Activated CD4-positive, alpha-beta T cell treated with anti-CD3 and anti-CD28 coated beads, Interleukin-2, amount 50 U/mL, for 4 hours (primary cell): Measurements from ENCODE around the gene AK9.

Experiments used
- DNase-seq, 2 experiments: peaks; one replicate each; pipeline ENCODE4 v3.0.0-alpha.2; 2020

Gene AK9

DNA sequence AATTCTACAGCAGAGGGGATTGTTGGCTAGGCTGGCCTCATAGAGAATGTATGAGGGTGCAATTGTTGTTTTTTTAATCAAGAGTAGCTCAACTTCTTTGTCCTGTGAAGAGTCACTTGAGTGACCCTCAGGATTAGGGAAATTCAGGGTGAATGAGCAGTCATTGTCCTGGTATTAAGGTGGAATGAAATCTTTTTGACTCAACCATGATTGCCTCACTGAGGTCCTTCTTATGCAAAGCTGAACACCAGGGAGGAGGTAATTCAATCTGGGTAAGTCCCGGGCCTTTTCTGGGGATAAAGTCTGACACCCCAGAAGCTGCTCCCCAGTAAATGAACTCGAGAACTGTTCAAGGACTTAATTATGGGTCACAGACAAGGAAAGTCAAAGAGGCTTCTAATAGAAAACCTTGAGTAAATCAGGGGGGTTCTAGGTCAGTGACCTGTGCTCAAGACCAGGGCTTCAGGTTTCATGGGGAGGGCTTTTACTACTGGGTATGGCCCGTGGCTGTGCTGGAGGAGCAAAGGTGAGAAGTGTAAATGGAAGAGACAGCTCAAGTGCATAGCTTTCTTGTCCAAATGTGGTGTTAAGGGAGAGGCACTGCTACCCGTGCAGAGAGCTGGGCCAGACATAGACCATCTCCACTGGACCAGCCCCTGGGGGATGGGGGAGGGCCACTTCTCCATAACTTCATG is 182.7 kb downstream of the AK9 start:
- no peak for DNase-seq

DNA sequence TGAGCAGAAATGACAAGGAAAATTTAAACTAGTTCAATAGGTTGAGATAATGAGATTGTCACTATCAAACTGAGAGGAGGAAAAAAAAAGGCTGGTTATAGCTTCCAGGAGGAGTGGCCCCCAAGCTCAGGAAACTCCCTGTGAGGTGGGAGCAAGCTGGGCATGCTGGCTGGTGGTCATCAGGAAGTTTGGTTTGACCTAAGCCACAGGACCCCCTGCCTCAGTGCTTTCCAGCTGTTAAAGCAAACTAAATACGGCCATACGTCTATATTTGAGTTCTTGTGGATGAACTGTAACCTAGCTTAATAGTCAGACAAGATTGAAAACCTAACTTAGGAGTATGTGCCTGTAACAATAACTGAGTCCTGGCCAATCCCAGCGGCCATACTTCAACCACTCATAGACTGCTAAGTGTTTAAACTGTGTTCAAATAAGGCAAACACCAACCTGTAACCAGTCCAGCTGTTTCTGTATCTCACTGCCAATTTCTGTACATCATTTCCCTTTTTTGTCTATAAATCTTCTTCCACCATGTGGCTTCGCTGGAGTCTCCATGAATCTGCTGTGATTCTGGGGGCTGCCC is 183.4 kb downstream of the AK9 start:
- DNase-seq: no peak

DNA sequence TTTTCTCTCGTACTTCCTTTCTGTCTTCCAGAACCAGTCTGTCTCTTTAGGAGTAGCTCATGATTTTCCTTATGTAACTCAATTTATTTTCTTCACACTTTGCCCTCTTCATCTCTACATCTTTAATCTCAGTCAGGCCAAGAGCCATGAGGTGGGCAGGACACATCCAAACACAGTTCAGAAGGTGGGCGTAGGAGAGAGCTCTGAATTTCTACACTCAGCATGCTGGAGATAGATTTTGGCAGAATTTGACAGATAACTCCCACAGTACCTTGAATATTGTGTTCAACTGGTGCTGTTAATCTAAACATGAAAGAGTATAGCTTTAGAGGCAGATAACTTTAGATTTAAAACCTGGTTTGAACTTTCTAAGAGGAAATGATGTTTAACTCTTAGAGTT is 184.2 kb downstream of the AK9 start:
- no peak for DNase-seq

DNA sequence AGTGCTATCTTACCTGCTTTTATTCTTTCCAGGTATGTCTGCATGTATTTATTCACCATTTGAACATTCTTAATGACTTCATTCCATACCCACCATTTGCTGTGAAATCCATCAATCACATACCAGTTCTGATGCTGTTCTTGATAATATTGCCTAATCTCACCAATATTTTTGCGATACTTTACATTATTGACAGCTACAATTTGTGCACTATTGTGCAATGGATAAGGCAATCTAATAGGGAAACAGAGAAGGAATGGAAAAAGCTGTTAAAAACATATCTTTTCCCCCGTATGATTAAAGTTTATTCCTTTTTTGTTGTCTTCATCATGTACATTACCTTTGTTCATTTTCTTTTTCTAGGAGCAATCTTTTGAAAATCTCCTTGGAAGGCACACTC is 184.7 kb downstream of the AK9 start:
- DNase-seq: no peak

DNA sequence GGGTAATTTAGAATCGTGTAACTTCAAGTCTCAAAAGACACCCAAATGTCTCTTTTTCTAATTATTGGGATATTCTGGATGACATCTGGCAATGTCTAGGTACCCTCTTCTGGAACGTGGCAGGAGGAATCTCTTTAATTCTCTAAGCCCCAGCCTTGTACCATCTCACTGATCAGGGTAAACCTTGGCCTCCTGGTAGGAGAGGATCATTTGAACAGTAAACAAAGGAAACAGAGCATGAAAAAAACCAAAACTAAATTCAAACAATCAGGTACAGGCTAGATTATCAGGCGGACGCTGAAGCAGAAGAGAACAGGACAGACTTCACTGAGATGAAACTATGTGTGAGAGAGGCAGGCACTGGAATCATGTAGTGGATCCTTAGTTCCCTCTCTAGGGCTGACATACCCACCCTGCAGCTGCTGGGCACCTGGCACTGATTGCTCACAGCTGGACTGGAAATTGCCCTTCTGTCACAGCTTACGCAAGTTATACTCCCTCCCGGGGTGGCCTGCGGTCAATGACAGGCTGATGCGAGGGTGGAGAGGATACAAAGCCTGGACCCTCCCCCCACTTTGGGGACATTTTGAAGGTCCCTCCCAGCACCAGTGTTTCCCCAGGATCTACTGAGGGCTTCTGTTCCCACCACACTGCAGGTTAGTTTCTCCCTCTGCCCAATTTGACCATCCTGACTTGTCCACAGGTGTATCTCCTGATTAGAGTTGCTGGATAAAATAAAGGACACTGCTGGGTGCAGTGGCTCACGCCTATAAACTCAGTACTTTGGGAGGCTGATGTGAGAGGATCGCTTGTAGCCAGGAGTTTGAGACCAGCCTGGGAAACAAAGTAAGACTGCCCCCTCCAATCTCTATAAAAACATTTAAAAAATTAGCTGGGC is 187.4 kb downstream of the AK9 start:
- DNase-seq: no peak

DNA sequence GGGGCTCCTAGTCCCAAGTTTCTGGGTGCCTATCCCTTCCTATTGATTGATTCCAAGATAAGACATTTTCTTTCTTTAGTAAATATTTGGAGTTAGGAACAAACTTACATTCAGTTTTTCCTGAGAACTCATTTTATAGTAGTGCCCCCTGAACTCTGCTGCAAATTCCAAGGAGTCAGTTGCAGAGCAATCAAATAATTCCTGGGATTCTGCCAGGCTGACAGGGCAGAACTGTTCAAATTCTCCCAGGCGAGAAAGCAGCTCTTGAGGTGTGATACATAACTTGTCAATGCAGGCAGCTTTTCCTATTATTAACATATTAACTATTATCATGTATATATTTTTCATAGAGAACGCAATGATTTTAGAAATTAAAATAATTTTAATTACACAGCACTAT is 192.1 kb downstream of the AK9 start:
- no peak for DNase-seq

DNA sequence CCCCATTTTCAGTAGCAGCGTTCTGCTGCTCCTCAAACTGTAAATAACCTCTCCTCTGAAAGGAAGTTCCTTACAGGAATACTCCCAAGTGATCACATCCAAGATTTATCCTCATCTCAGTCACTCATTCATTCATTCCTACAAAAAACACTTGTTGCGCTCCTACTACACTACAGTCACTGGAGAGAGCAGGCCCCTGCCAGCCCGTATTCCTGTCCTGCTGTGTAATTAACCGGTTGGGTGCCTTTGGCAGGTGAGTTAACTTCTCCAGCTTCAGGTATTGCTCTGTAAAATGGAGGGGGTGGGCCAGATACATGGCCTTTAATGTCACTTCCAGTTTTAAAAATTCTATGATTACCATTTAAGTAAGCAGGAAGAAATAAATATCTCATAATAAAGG is 192.9 kb downstream of the AK9 start:
- no peak for DNase-seq

DNA sequence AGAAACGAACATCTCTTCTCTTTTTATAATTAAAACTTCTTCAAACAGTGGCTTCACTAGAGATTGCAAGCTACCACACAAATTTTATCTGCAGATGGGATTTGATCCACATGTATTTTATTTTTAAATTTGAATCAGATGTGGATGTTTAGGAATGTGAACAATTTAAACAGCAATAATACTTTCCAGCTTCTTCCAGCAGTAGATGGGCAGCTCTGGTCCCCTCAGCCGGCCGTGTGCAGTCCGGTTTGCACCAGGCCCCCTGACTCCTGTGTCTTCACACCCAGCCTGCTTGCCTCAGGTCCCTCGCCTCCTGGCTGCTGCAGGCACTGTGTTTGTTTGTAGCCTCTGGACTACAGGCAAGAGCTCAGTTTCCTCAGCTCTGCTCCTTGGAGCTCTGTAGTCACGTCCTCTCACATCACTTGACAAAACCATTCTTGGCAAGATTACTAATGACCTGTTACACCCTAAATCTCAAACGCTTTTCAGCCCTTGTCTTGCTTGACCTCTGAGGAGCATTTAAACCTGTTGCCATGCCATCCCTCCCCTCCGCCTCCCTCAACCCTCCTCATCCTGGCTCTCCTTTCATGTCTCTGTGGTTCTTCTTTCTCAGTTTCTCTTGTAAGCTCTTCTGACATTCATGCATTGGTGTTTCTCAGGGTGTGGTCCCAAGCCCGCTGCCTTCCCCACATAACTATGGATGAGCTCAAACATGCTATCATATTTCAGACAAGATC is 194.8 kb downstream of the AK9 start:
- no peak for DNase-seq

DNA sequence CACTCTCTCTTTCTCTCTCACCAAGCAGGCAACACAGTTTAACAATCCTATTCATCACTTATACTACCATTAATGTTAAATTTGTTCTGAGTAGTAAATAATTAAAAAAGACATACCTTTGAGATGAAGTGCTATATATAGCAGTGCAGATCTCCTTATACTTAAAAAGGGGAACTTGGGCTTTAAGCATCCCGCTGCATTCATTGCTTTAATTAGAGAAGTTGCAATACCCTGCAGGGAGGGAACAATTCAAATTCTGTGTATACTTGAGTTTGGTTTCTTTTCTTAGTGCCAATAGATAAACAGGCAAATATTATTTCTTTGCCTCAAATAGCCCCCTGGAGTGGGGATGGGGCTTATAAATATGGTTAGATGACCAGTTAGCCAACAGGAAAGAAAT is 197.1 kb downstream of the AK9 start:
- DNase-seq: no peak

DNA sequence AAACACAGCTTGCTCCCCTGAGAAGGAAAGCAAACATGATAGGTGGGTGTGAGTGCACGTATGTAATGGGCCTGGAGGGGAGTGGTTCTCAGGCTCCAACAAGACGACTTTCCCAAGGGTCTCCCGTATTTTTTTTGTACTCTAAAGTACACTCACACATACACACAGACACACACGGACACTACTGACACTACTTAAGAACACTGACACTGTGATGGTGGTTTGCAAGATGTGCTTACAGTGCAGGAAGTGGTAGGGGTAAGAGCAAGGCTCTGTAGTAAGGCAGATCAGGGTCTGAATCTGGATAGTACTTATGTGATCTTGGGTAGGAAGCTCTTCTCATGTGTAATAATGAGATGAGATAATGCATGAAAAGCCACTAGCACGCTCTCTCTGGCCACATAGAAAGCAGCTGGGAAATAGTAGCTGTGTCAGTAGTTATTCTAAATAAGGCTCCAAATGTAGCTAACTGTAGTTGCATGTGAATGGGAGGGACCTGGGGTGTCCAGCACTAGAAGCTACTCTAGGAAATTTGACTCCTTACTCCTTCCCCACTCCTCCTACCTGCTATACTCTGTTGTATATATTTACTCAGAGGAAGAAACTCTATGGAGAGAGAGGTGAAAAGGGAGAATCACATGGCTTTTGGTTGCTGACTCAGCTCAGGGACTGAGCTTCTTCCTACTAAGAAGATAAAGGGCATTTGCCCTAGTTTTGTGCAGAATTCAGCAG is 199.6 kb downstream of the AK9 start:
- no peak for DNase-seq

DNA sequence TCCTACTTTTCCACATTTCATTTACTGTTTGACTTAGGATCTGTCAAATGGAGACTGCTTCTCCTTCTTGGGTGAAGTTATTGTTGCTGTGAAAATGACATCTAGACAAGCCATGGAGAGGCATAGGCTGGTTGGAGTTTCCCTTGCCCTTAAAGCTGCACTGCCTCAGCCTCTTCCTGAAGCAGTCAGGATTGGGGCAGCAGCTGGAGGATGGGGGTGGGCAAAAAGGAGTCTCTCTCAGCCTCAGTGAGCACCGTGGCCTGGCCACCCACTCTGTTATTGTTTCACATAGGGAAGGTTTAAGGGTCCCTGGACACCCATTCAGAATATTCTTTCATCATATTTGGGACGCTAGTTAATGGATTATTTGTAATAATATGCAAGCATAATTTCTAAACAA is 200.3 kb downstream of the AK9 start:
- no peak for DNase-seq

DNA sequence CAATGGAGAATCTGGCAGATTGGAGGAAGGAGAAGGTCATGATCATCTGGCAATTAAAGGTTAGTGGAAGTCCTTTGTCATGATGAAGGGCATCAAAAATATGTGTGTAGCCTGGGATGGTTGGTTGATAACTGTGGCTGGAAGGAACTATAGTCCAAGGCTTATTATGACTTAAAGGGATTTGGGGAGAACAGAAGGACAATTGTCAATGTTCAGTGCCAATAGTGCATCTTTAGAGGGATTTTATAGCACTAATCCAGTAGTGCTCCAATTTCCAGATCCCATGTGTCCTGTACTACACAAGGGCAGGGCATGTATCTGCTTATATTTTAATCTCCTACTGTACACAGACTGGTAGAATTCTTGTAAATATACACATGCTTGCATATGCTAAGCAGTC is 203.0 kb downstream of the AK9 start:
- no peak for DNase-seq

DNA sequence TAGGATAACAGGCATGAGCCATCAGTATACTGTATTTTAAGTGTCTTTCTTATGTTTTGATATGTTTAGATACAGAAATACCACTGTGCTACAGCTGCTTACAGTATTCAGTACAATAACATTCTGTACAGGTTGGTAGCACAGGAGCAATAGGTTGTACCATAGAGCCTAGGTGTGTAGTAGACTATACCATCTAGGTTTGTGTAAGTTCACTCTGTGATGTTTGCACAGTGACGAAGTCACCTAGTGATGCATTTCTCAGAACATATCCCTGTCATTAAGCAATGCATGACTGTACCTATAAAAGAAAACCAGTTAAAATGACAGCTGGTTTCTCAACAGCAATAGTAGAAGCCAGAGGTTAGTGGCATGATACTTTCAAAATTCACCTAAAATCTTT is 204.9 kb downstream of the AK9 start:
- DNase-seq: no peak

DNA sequence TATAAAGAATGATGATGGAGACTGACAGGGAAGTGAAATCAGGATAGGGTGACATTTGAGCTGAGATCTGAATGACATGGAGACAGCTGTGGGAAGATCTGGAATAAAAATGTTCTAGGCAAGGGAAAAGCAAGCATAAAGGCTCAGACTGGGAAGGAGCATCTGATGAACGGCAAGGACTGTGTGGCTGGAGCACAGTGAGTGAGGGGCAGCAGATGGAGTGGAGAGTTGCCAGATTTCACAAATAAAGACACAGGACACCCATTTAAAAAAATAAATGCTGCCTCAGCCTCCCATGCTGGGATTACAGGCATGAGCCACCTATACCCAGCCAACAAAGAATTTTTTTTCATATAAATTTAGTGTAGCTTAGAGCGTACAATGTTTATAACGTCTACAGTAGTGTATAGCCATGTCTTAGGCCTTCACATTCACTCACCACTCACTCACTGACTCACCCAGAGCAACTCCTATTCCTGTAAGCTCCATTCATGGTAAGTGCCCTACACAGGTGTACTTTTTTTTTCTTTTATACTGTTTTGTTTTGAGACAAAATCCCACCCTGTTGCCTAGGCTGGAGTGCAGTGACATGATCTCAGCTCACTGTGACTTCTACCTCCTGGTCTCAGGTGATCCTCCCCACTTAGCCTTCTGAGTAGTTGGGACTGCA is 205.6 kb downstream of the AK9 start:
- no peak for DNase-seq

DNA sequence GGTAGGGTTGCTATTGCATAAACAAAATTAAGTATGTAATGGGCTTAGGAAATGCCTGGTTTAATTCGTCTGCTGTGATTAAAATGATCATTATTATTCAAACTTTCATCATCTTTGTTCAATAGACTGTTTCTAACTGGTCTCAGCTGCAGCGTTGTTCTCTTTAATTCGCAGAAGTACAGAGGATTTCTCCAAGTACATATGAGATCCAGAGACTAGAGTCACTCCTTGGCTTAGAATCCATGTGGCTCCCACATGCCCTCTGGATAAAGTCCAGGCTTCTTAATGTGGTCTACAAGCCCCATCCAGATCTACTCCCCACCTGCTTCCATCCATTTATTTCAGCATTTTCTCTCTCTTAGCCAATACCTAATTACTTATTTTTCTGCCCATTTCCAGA is 206.9 kb downstream of the AK9 start:
- DNase-seq: no peak

DNA sequence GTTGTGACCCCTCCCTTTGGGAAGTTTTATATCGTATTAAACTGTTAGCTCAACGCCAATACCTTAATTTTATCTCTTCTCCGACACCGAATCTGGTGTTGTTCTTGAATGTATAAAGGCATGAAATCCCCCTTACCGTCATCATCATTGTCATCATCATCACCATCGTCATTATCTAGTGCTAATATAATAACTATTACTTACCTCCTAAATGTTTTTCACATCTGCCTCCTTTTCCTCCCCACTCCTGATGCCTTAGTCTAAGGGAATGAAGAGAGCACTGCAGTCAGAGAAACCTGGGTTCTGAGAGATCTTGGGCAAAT is 207.3 kb downstream of the AK9 start:
- DNase-seq: no peak

DNA sequence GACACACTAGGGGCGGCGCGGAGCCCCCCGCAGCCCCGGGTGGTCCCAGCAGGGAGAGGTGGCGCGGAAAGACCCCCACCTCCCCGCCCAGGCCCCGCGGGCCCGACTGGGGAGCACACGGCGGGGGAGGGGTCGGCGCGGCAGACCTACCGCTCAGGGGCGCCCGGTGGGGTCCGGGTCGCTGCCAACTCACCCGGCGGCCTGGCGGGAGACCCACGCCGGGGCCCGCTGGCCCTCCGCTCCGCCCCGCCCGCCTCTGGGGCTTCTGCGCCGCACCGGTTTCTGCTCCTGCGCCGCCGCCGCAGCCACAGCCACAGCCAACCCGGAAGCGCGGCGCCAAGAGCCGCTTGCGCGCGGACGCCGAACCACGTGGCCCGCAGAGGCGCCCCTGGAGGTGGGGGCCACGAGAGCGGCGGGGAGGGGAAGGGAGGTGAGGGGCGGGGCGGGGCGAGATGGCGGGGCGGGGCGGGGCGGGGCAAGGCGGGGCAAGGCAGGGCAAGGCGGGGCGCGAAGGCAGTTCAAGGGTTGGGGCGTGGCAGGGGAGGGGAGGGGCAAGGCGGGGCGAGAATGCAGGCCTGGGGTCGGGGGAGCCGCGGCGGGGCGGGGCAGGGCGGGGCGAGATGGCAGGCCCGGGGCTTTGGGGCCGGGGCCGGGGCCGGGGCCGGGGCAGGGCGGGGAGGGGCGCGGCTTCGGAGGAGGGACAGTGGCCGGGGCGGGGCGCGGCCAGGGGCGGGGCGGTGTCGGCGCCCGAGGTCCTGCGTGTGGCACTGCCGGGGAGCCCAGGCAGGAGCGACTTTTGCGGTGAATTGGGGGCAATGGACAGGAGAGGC is 207.9 kb downstream of the AK9 start, which contains the start of gene ZBTB24:
Gene ZBTB24, minus strand, starts transcription at position 315 of the 830 bp plus-strand sequence. CDS start 1,193 bp downstream, outside the sequence.
- DNase-seq: peak; percentile 85

DNA sequence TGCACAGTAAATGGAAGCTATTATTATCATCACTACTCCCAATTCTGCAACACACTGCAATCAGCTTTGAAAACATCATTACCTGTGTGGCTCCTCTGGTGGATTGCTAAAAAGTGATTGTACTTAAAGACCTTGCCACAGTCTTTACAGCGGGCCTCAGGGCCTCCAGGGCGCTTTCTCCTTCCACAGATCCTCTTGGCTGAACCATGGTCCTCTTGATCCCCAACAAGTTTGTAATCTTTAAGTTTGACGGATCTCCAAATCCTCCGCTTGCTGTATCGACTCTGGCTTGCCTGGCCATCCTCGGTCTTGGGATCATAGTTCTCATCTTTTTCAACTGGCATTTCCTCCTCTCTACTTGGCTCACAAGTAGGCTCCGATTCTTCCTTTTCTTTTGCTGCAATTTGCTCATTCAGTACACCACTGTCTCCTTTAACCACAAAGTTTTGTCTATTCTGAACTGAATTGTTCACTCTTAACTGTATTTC is 210.0 kb downstream of the AK9 start:
- DNase-seq: no peak

DNA sequence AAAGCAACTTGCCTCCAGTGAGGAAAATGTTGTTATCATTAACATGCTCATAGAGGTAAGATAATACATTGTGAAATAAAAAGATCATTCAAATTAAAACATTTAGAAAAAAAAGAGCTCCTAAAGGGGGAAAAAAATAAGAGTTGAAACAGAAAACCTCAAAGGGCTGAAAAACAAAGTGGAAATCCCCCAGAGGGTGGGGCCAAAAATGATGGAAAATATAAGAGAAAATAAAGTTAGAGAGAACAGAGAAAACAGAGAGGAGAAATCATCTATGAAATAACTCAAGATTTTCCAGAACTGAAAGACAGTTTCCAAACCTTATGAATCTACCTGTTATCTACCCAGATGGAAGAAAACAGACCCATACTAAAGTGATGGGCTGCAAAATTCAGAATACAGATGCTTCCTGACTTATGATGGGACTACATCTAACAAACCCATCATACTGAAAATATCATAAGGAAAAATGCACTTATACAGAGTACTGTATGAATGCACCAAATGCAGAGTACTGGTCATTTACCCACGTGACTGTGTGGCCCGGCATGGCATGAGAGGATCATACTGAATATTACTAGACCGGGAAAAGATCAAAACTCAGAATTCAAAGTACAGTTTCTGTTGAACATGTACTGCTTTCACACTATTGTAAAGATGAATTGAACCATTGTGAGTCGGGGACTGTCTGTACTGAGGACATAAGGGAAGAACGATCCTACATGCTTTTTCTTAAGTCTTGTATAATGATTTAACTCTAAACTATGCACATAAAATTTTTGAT is 212.0 kb downstream of the AK9 start:
- no peak for DNase-seq

DNA sequence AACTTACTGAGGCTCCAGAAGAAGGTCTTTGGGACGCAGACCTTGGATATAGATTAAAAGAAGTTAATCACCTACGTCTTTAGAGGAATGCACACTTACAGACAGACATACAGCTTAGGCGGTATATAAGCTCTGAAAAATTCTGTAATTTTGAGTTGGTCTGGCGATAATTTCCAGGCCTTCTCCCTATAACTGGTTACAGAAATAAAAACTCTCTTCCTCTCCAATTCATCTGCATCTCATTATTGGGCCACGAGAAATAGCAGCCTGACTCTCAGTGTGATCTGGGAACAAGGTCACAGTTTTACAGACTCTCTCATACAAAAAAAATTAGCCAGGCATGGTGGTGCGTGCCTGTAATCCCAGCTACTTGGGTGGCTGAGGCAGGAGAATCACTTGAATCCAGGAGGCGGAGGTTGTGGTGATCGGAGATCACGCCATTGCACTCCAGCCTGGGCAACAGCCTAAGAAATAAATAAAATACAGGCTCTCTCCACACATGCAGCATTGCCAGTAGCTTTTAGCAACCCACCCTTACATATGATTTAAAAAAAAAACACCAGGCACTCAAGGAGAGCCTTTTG is 212.7 kb downstream of the AK9 start:
- no peak for DNase-seq
